ENCODE results near the gene PSMD9. TPM values are rescaled to one million over a fixed set of nuclear protein-coding genes. Genes with fewer than 3 reads are reported as not detected.

Gene PSMD9
- total RNA-seq, 6 experiments from 2014 or later, result 20.0 to 56.4 (median 28.4) TPM

DNA sequence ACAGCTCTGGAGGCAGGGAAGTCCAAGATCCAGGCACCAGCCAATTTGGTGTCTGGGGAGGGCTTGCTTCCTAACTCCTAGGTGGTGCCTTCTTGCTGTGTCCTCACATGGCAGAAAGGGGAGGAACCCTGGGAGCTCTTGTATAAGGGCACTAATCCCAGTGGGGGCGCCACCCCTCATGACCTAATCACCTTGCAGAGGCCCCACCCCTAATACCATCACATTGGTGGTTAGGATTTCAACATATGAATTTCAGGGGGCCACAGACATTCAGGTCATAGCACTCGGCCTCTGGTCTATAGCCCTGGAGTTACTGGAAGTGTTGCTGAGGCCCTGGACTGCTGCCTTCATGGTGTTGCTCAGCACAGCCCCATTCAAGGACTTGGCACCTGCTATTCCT, 14.6 kb downstream of the PSMD9 start:
- peak; percentile 20 to 84 (median 65) for ATAC-seq
- intact Hi-C loops (cut with DNase I), result no loop called here
- Histone ChIP-seq H3K4me1 (peaks cover 0 to 4% (median 0%) of the 10 kb centered on the region in 4 donors), H3K27me3 (no peaks in the 10 kb centered on the region), H3K27ac (no peak overlapping the region), H3K9me3 (no peaks in the 10 kb centered on the region), H3K36me3 (peaks cover 0 to 73% (median 28%) of the 10 kb centered on the region in 4 donors), H3K4me3 (no peak overlapping the region)
- TF ChIP-seq, protein P1, sequence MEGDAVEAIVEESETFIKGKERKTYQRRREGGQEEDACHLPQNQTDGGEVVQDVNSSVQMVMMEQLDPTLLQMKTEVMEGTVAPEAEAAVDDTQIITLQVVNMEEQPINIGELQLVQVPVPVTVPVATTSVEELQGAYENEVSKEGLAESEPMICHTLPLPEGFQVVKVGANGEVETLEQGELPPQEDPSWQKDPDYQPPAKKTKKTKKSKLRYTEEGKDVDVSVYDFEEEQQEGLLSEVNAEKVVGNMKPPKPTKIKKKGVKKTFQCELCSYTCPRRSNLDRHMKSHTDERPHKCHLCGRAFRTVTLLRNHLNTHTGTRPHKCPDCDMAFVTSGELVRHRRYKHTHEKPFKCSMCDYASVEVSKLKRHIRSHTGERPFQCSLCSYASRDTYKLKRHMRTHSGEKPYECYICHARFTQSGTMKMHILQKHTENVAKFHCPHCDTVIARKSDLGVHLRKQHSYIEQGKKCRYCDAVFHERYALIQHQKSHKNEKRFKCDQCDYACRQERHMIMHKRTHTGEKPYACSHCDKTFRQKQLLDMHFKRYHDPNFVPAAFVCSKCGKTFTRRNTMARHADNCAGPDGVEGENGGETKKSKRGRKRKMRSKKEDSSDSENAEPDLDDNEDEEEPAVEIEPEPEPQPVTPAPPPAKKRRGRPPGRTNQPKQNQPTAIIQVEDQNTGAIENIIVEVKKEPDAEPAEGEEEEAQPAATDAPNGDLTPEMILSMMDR (IDR thresholded peaks at IDR 0.05), result no peak
- no peak for TF ChIP-seq POLR2A (IDR thresholded peaks at IDR 0.05)
- 100% methylated on average over 1 of the region's 2 CpGs for WGBS (ENCODE audit: insufficient coverage, low coverage, low lambda C conversion rate, missing lambda C conversion rate)
- peak in 1 of 3 donors; percentile 30 for DNase-seq

DNA sequence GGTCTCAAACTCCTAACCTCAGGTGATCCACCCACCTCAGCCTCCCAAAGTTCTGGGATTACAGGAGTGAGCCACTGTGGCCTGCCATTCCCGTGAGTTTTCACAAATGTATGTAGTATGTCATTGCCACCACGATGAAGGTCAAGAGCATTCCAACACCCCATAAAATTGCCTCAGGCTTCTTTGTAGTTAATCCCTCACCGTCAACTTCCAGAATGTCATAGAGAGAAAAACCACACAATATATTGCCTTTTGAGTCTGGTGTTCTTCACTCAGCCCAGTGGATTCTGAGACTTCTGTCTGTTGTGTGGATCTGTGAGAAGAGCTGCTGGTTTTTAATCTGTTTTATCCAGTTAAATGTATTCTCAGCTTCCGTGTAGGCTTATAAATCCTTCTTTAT, 17.2 kb downstream of the PSMD9 start:
- Histone ChIP-seq H3K4me3 (no peak overlapping the region), H3K36me3 (peaks cover 0 to 56% (median 21%) of the 10 kb centered on the region in 4 donors), H3K4me1 (no peaks in the 10 kb centered on the region), H3K27ac (no peak overlapping the region), H3K9me3 (no peaks in the 10 kb centered on the region), H3K27me3 (no peaks in the 10 kb centered on the region)
- intact Hi-C loops (cut with DNase I), result no loop called here
- ATAC-seq, result no peak
- no peak for DNase-seq
- WGBS (ENCODE audit: insufficient coverage, low coverage, low lambda C conversion rate, missing lambda C conversion rate), result 84% methylated on average over 3 of the region's 4 CpGs
- no peak for TF ChIP-seq POLR2A (IDR thresholded peaks at IDR 0.05)
- TF ChIP-seq, protein P1 (IDR thresholded peaks at IDR 0.05), result no peak

DNA sequence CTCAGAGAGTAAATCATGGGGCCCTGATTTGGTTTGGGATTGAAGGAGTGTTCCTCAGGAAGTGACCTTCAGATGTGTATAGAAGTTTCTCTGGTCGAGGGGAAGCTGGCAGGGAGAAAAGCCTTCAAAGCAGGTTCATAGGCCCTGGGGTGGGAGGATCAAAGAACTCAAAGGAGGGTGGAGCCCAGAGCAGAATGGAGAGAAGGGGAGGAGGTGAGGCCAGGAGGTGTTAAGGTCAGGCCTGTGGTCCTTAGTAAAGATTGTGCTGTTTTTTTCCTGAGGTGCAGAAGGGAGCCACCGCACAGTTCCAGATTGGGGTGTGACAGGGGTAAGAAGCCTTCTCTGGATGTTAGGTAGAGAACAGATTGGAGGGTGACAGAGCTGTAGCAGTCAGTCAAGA, 20.1 kb downstream of the PSMD9 start:
- H3K36me3 ChIP-seq, result peaks cover 0 to 36% (median 15%) of the 10 kb centered on the region in 4 donors
- TF ChIP-seq POLR2A (IDR thresholded peaks at IDR 0.05), result no peak
- TF ChIP-seq, protein P1 (IDR thresholded peaks at IDR 0.05), result no peak
- no peaks in the 10 kb centered on the region for H3K27me3 ChIP-seq
- no peak for DNase-seq
- intact Hi-C loops (cut with DNase I), result no loop called here
- no peak overlapping the region for H3K4me3 ChIP-seq
- no peaks in the 10 kb centered on the region for H3K9me3 ChIP-seq
- H3K4me1 ChIP-seq, result no peaks in the 10 kb centered on the region
- ATAC-seq, result peak in 1 of 4 donors; percentile 10
- no peak overlapping the region for H3K27ac ChIP-seq
- 61% methylated on average over 2 of the region's 2 CpGs for WGBS (ENCODE audit: insufficient coverage, low coverage, low lambda C conversion rate, missing lambda C conversion rate)

DNA sequence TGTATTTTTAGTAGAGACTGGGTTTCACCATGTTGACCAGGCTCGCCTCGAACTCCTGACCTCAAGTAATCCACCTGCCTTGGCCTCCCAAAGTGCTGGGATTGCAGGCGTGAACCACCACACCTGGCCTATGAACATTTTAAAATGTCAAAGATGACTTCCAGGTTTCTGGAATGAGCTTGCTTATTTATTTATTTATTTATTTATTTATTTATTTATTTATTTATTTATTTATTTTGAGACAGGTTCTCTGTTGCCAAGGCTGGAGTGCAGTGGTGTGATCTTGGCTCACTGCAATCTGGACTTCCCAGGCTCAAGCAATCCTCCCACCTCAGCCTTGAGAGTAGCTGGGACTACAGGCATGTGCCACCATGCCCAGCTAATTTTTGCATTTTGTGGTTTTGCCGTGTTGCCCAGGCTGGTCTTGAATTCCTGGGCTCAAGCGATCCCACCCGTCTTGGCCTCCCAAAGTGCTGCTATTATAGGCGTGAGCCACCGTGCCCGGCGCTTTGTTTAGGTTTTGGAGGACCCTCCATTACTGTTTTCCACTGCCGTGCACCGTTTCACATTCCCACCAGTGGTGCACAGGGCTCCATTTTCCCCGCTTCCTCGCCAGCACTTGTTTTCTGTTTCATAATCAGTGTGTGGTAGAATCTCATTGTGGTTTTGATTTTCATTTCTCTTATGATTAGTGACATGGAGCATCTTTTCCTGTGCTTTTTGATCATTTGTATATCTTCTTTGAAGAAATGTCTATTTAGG, 23.4 kb downstream of the PSMD9 start:
- no peaks in the 10 kb centered on the region for H3K9me3 ChIP-seq
- no peak for ATAC-seq
- H3K36me3 ChIP-seq, result peaks cover 0 to 41% (median 23%) of the 10 kb centered on the region in 4 donors
- no peak overlapping the region for H3K27ac ChIP-seq
- H3K4me1 ChIP-seq, result no peaks in the 10 kb centered on the region
- no peaks in the 10 kb centered on the region for H3K27me3 ChIP-seq
- 94% methylated on average over 14 of the region's 14 CpGs for WGBS (ENCODE audit: insufficient coverage, low coverage, low lambda C conversion rate, missing lambda C conversion rate)
- intact Hi-C loops (cut with DNase I), result no loop called here
- H3K4me3 ChIP-seq, result no peak overlapping the region
- TF ChIP-seq, protein P1 (IDR thresholded peaks at IDR 0.05), result no peak
- TF ChIP-seq POLR2A (IDR thresholded peaks at IDR 0.05), result no peak
- DNase-seq, result no peak
